ENCODE results near the gene FCHO2. TPM values are rescaled to one million over a fixed set of nuclear protein-coding genes. Genes with fewer than 3 reads are reported as not detected.

The FCHO2 gene
- total RNA-seq, 1 donor from 2014 or later = 32.4 TPM

- H3K27me3 ChIP-seq (ENCODE audit: control insufficient read depth in 3 of 3, insufficient read depth in 3 of 3, low read length in 3 of 3) = no peaks in the 10 kb centered on the region
- peaks cover 3 to 12% (median 5%) of the 10 kb centered on the region in 3 donors for H3K9me3 ChIP-seq (ENCODE audit: control insufficient read depth in 3 of 3, low read length in 3 of 3)
- no peak overlapping the region for H3K9ac ChIP-seq (ENCODE audit: low read depth in 1 of 3, low read length in 3 of 3)
- no peak overlapping the region for H3K27ac ChIP-seq (ENCODE audit: low read depth, low read length)
- H3K4me3 ChIP-seq (ENCODE audit: low read length in 3 of 3) = no peak overlapping the region
- H3K4me1 ChIP-seq (ENCODE audit: control insufficient read depth in 3 of 3, insufficient read depth in 3 of 3, low read length in 3 of 3) = no peaks in the 10 kb centered on the region
- H3K36me3 ChIP-seq (ENCODE audit: control insufficient read depth in 3 of 3, insufficient read depth in 3 of 3, low read length in 3 of 3) = peaks cover 0 to 5% (median 1%) of the 10 kb centered on the region in 3 donors
Measured at GRCh38 chr5:73096239-73096575, 140.4 kb downstream of the FCHO2 start.

DNA sequence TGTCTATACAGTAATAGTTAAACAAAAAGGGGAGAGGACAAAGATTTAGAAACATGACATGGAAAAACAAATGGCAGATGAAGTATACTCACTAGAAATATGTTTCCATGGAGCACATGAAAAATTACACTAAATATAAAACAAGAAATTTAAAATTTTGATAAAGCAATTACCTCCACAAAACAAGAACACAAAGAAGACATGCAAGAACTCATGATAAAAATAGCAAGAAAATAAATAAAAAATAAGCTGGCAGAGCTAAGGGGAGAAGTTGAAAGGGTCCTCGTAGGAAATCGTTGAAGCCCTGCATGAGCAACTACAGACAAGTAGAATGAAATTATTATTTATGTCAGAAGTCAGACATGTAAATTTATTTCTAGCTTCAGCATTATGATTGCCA, 141.9 kb downstream of the FCHO2 start:
- H3K27me3 ChIP-seq (ENCODE audit: control insufficient read depth in 3 of 3, insufficient read depth in 3 of 3, low read length in 3 of 3) = no peaks in the 10 kb centered on the region
- H3K27ac ChIP-seq (ENCODE audit: low read depth, low read length) = no peak overlapping the region
- H3K4me1 ChIP-seq (ENCODE audit: control insufficient read depth in 3 of 3, insufficient read depth in 3 of 3, low read length in 3 of 3) = no peaks in the 10 kb centered on the region
- H3K9me3 ChIP-seq (ENCODE audit: control insufficient read depth in 3 of 3, low read length in 3 of 3) = peaks cover 3 to 12% (median 5%) of the 10 kb centered on the region in 3 donors
- H3K9ac ChIP-seq (ENCODE audit: low read depth in 1 of 3, low read length in 3 of 3) = no peak overlapping the region
- no peak overlapping the region for H3K4me3 ChIP-seq (ENCODE audit: low read length in 3 of 3)
- H3K36me3 ChIP-seq (ENCODE audit: control insufficient read depth in 3 of 3, insufficient read depth in 3 of 3, low read length in 3 of 3) = no peaks in the 10 kb centered on the region

- Histone ChIP-seq H3K4me1 (ENCODE audit: control insufficient read depth in 3 of 3, insufficient read depth in 3 of 3, low read length in 3 of 3) (no peaks in the 10 kb centered on the region), H3K9me3 (ENCODE audit: control insufficient read depth in 3 of 3, low read length in 3 of 3) (peaks cover 3 to 12% (median 5%) of the 10 kb centered on the region in 3 donors), H3K27ac (ENCODE audit: low read depth, low read length) (no peak overlapping the region), H3K36me3 (ENCODE audit: control insufficient read depth in 3 of 3, insufficient read depth in 3 of 3, low read length in 3 of 3) (no peaks in the 10 kb centered on the region), H3K9ac (ENCODE audit: low read depth in 1 of 3, low read length in 3 of 3) (no peak overlapping the region), H3K27me3 (ENCODE audit: control insufficient read depth in 3 of 3, insufficient read depth in 3 of 3, low read length in 3 of 3) (no peaks in the 10 kb centered on the region), H3K4me3 (ENCODE audit: low read length in 3 of 3) (no peak overlapping the region)
Measured at GRCh38 chr5:73100109-73100508, 144.3 kb downstream of the FCHO2 start.

GRCh38 chr5:73103870-73104299, 148.0 kb downstream of the FCHO2 start:
- Histone ChIP-seq H3K4me1 (ENCODE audit: control insufficient read depth in 3 of 3, insufficient read depth in 3 of 3, low read length in 3 of 3) (no peaks in the 10 kb centered on the region), H3K9ac (ENCODE audit: low read depth in 1 of 3, low read length in 3 of 3) (no peak overlapping the region), H3K4me3 (ENCODE audit: low read length in 3 of 3) (no peak overlapping the region), H3K27ac (ENCODE audit: low read depth, low read length) (no peak overlapping the region), H3K36me3 (ENCODE audit: control insufficient read depth in 3 of 3, insufficient read depth in 3 of 3, low read length in 3 of 3) (no peaks in the 10 kb centered on the region), H3K27me3 (ENCODE audit: control insufficient read depth in 3 of 3, insufficient read depth in 3 of 3, low read length in 3 of 3) (no peaks in the 10 kb centered on the region), H3K9me3 (ENCODE audit: control insufficient read depth in 3 of 3, low read length in 3 of 3) (no peaks in the 10 kb centered on the region)

DNA sequence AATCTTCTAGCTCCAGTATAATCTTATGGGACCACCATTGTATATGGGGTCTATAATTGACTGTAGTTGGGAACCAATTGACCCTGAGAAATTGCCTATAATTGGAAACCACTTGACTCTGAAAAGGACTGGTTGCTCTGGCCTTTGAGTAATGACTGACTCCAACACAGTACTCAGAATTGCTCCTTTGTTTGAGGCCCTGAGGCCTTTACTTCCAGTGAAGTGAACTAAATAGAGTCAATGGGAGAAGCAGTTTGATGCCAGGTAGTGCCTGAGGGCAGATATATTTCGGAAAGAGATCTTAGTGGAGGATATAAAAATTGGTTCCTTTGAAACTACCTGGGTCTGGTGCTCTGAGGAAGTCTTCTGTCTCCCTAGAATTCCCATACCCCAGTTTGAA, 148.5 kb downstream of the FCHO2 start:
- no peaks in the 10 kb centered on the region for H3K27me3 ChIP-seq (ENCODE audit: control insufficient read depth in 3 of 3, insufficient read depth in 3 of 3, low read length in 3 of 3)
- no peaks in the 10 kb centered on the region for H3K9me3 ChIP-seq (ENCODE audit: control insufficient read depth in 3 of 3, low read length in 3 of 3)
- H3K4me3 ChIP-seq (ENCODE audit: low read length in 3 of 3) = no peak overlapping the region
- H3K9ac ChIP-seq (ENCODE audit: low read depth in 1 of 3, low read length in 3 of 3) = no peak overlapping the region
- no peak overlapping the region for H3K27ac ChIP-seq (ENCODE audit: low read depth, low read length)
- no peaks in the 10 kb centered on the region for H3K4me1 ChIP-seq (ENCODE audit: control insufficient read depth in 3 of 3, insufficient read depth in 3 of 3, low read length in 3 of 3)
- H3K36me3 ChIP-seq (ENCODE audit: control insufficient read depth in 3 of 3, insufficient read depth in 3 of 3, low read length in 3 of 3) = no peaks in the 10 kb centered on the region

GRCh38 chr5:73106335-73106734, 150.5 kb downstream of the FCHO2 start:
- Histone ChIP-seq H3K36me3 (ENCODE audit: control insufficient read depth in 3 of 3, insufficient read depth in 3 of 3, low read length in 3 of 3) (no peaks in the 10 kb centered on the region), H3K9ac (ENCODE audit: low read depth in 1 of 3, low read length in 3 of 3) (no peak overlapping the region), H3K4me1 (ENCODE audit: control insufficient read depth in 3 of 3, insufficient read depth in 3 of 3, low read length in 3 of 3) (no peaks in the 10 kb centered on the region), H3K4me3 (ENCODE audit: low read length in 3 of 3) (no peak overlapping the region), H3K27ac (ENCODE audit: low read depth, low read length) (no peak overlapping the region), H3K27me3 (ENCODE audit: control insufficient read depth in 3 of 3, insufficient read depth in 3 of 3, low read length in 3 of 3) (no peaks in the 10 kb centered on the region), H3K9me3 (ENCODE audit: control insufficient read depth in 3 of 3, low read length in 3 of 3) (no peaks in the 10 kb centered on the region)

GRCh38 chr5:73110190-73110589, 154.3 kb downstream of the FCHO2 start:
- Histone ChIP-seq H3K36me3 (ENCODE audit: control insufficient read depth in 3 of 3, insufficient read depth in 3 of 3, low read length in 3 of 3) (peaks cover 0 to 2% (median 0%) of the 10 kb centered on the region in 3 donors), H3K4me3 (ENCODE audit: low read length in 3 of 3) (no peak overlapping the region), H3K4me1 (ENCODE audit: control insufficient read depth in 3 of 3, insufficient read depth in 3 of 3, low read length in 3 of 3) (no peaks in the 10 kb centered on the region), H3K27ac (ENCODE audit: low read depth, low read length) (no peak overlapping the region), H3K9ac (ENCODE audit: low read depth in 1 of 3, low read length in 3 of 3) (no peak overlapping the region), H3K27me3 (ENCODE audit: control insufficient read depth in 3 of 3, insufficient read depth in 3 of 3, low read length in 3 of 3) (no peaks in the 10 kb centered on the region), H3K9me3 (ENCODE audit: control insufficient read depth in 3 of 3, low read length in 3 of 3) (no peaks in the 10 kb centered on the region)

DNA sequence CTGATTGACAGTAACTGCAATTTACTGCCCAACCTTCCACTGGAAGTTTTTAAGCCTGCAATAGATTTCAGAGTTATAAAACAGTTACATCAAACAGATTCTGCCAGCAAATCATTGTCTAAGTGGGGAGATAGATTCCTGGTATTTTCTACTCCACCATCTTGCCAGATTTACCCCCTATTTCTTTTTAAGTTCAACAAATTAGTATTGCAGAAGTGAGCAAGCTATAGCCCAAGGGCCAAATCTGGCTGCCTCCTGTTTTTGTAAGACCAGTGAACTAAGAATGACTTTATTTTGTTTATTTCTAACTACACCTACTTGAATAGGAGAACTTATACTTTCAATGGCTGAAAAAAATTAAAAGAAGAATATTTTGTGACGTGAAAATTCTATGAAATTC, 155.7 kb downstream of the FCHO2 start:
- H3K27me3 ChIP-seq (ENCODE audit: control insufficient read depth in 3 of 3, insufficient read depth in 3 of 3, low read length in 3 of 3) = no peaks in the 10 kb centered on the region

GRCh38 chr5:73112359-73112758, 156.5 kb downstream of the FCHO2 start:
- no peak overlapping the region for H3K27ac ChIP-seq (ENCODE audit: low read depth, low read length)
- H3K27me3 ChIP-seq (ENCODE audit: control insufficient read depth in 3 of 3, insufficient read depth in 3 of 3, low read length in 3 of 3) = no peaks in the 10 kb centered on the region
- H3K36me3 ChIP-seq (ENCODE audit: control insufficient read depth in 3 of 3, insufficient read depth in 3 of 3, low read length in 3 of 3) = peaks cover 0 to 2% (median under 1%) of the 10 kb centered on the region in 3 donors
- no peaks in the 10 kb centered on the region for H3K4me1 ChIP-seq (ENCODE audit: control insufficient read depth in 3 of 3, insufficient read depth in 3 of 3, low read length in 3 of 3)
- no peak overlapping the region for H3K9ac ChIP-seq (ENCODE audit: low read depth in 1 of 3, low read length in 3 of 3)
- H3K4me3 ChIP-seq (ENCODE audit: low read length in 3 of 3) = no peak overlapping the region
- peaks cover 0 to 2% (median 0%) of the 10 kb centered on the region in 3 donors for H3K9me3 ChIP-seq (ENCODE audit: control insufficient read depth in 3 of 3, low read length in 3 of 3)

More for the DNA sequence above, 155.7 kb downstream of the FCHO2 start:
- Histone ChIP-seq H3K4me1 (ENCODE audit: control insufficient read depth in 3 of 3, insufficient read depth in 3 of 3, low read length in 3 of 3) (no peaks in the 10 kb centered on the region), H3K9ac (ENCODE audit: low read depth in 1 of 3, low read length in 3 of 3) (no peak overlapping the region), H3K9me3 (ENCODE audit: control insufficient read depth in 3 of 3, low read length in 3 of 3) (no peaks in the 10 kb centered on the region), H3K4me3 (ENCODE audit: low read length in 3 of 3) (no peak overlapping the region), H3K36me3 (ENCODE audit: control insufficient read depth in 3 of 3, insufficient read depth in 3 of 3, low read length in 3 of 3) (peaks cover 0 to 2% (median 0%) of the 10 kb centered on the region in 3 donors), H3K27ac (ENCODE audit: low read depth, low read length) (no peak overlapping the region)

- H3K9ac ChIP-seq (ENCODE audit: low read depth in 1 of 3, low read length in 3 of 3) = no peak overlapping the region
- H3K36me3 ChIP-seq (ENCODE audit: control insufficient read depth in 3 of 3, insufficient read depth in 3 of 3, low read length in 3 of 3) = peaks cover 0 to 2% (median 2%) of the 10 kb centered on the region in 3 donors
- H3K4me3 ChIP-seq (ENCODE audit: low read length in 3 of 3) = no peak overlapping the region
- H3K9me3 ChIP-seq (ENCODE audit: control insufficient read depth in 3 of 3, low read length in 3 of 3) = peaks cover 0 to 3% (median 0%) of the 10 kb centered on the region in 3 donors
- no peak overlapping the region for H3K27ac ChIP-seq (ENCODE audit: low read depth, low read length)
- no peaks in the 10 kb centered on the region for H3K27me3 ChIP-seq (ENCODE audit: control insufficient read depth in 3 of 3, insufficient read depth in 3 of 3, low read length in 3 of 3)
- peaks cover 0 to 9% (median 0%) of the 10 kb centered on the region in 3 donors for H3K4me1 ChIP-seq (ENCODE audit: control insufficient read depth in 3 of 3, insufficient read depth in 3 of 3, low read length in 3 of 3)
Measured at GRCh38 chr5:73114044-73114688, 158.3 kb downstream of the FCHO2 start.
